NCI-H446 (cell line): ENCODE data around the gene UGT1A6.

Source experiments
- DNase-seq, 2 experiments: peaks; one replicate each; lab custom pipeline; 2025; lab: John Stamatoyannopoulos, UW

Gene UGT1A6

GRCh38 chr2:233768076-233768475, 75.4 kb downstream of the UGT1A6 start:
- DNase-seq: no peak

DNA sequence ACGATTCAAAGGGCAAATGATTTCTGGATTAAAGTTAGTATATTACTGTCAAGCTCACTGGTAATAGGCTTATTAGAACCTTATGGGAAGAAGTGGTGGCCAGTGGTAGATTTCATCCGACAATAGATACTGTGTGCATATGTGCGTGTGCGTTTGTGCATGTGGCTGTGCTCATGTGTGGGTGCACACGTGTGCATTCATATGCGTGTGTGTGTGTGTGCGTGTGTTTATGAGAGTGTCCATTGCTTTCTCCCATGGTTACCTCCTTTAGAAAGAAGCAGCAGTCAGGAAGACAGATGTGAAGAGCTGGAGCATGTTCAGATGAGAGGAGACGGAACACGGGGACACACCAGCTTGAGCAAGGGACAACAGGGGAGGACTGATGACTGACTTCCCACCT, 76.6 kb downstream of the UGT1A6 start:
- DNase-seq: no peak

DNA sequence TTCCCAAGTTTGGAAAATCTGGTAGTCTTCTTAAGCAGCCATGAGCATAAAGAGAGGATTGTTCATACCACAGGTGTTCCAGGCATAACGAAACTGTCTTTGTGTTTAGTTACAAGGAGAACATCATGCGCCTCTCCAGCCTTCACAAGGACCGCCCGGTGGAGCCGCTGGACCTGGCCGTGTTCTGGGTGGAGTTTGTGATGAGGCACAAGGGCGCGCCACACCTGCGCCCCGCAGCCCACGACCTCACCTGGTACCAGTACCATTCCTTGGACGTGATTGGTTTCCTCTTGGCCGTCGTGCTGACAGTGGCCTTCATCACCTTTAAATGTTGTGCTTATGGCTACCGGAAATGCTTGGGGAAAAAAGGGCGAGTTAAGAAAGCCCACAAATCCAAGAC, 79.5 kb downstream of the UGT1A6 start:
- DNase-seq: no peak

GRCh38 chr2:233772583-233772982, 79.9 kb downstream of the UGT1A6 start:
- no peak for DNase-seq

GRCh38 chr2:233773854-233774253, 81.2 kb downstream of the UGT1A6 start:
- no peak for DNase-seq

DNA sequence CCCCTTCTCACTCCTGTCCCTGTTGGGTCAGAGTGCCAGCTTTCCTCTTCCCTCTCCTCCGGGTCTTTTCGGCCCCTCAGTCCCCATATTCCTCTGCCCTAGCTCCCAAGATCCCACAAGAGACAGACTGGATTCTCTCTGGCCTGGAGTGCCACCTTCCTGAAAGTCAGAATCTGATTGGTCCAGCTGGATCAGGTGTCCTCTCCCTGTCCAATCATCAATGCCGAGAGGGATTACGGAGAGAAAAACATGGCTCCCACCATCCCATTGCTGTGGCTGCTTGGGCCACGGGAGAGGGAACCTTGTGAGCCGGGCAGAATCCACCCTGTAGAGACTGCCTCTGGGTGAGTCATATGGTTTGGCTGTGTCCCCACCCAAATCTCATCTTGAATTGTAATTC, 82.7 kb downstream of the UGT1A6 start:
- DNase-seq: no peak

DNA sequence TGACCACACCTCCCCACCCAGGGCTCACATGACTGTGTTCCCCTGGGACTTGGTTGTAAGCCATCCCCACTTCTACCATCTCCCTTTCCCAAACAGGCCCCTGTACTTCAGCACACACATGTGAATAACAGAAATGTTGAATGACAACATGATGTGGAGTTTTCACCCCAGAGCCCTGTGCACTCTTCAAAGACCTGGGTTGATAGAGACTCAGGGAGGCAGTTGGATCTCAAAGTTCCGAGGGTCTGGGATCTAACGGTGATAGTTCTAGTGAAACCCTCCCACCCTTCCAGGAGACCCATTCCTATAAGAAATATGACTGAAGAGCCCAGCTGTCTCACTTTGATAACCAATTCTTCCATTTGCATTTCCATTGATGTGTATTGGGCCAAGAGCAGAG, 85.3 kb downstream of the UGT1A6 start, which contains the start of gene MROH2A:
Gene MROH2A (plus strand): TSS at position 301 of the 400 bp plus-strand sequence. CDS start 1,029 bp downstream, outside the sequence.
- DNase-seq: no peak

GRCh38 chr2:233779722-233780121, 87.0 kb downstream of the UGT1A6 start:
- DNase-seq: no peak

DNA sequence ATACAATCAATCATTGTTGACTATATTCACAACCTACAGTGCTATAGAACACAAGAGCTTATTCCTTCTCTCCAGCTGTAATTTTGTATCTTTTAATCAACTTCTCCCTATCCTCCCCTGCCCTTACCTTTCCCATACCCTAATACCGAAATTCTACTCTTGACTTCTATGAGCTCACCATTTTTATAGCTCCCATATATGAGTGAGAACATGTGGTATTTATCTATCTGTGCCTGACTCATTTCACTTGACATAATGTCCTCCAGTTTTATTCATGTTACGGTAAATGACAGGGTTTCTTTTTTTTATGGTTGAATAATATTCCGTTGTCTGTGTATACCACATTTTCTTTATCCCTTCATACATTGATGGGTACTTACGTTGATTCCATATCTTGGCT, 88.1 kb downstream of the UGT1A6 start:
- DNase-seq: no peak

DNA sequence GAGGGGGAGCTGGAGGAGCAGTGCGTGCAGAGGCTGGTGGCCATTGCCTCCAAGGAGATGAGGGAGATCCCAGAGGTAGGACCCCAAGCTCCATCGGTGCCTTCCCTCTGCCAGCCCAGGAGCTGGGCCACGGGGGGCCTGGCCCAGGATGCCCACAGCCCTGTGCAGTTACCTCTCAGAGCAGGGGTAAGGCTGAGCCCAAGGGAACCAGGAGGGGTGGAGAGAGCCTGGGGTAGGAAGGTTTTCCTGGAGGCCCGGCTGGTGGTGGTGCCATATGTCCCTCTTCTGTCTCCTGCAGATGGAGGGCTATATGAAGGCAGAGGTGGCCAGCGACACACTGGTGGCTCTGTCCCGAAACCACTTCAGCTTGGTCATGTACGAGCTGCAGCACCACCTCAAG, 96.9 kb downstream of the UGT1A6 start:
- DNase-seq: no peak

DNA sequence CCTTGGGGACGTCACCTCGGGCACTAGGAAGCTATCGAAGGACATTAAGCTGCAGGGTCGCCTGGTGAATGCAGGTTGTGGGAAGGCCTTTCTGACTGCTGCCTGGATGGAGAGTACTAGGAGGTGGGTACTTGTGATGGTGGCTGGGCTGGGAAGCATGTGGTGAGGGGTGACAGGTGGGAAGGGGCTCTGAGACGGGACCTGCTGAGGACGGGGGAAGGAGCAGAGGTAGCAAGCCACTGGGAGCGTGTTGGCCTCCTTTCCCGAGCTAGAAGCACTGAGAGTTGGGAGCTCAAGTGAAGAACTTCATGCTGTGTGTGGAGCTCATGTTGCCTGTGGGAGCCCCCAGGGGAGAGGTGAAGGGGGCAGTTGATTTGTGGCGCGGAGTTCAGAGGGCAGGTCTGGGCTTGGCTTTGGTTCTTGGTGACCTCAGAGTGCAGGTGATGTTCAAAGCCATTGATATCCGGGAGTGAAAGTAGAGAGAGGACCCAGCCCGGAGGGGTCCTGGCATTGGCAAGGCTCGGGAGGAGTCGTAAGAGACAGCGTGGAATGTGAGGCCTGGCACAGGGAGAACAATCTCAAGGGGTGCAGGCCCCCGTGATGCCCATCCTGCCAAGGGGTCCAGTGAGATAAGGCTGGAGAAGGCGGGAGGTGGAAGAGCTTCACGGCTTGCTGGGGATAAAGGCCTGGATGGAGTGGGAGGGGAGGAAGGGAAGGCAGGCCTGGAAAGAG, 98.6 kb downstream of the UGT1A6 start:
- DNase-seq: no peak

DNA sequence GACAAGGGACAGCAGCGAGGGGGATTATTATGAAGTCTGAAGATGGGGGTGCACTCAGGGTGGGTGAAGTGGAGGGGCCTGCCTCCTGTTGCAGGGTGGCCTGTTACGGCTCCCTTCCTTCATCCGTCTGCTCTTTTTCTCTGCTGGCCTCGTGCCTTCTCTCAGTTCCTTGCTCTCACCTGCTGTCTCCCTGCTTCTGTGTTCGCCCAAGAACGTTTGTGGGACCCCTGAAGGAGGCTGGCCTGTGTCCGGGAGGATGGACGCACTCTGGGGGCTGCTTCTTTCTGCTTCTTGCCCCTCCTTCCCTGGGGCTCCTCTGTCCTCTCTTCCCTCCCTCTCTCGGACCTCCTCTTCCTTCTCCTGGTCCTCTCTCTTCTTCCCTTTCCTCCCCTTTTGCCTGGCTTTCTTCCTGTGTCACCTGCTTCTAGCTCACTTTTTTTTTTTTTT, 99.2 kb downstream of the UGT1A6 start:
- DNase-seq: no peak

GRCh38 chr2:233792720-233793119, 100.0 kb downstream of the UGT1A6 start:
- no peak for DNase-seq

- no peak for DNase-seq
Observed at GRCh38 chr2:233793465-233794127, 100.9 kb downstream of the UGT1A6 start.

GRCh38 chr2:233794128-233794658, 101.5 kb downstream of the UGT1A6 start:
- DNase-seq: no peak

- DNase-seq: no peak
Observed at GRCh38 chr2:233795735-233796171, 103.1 kb downstream of the UGT1A6 start.

DNA sequence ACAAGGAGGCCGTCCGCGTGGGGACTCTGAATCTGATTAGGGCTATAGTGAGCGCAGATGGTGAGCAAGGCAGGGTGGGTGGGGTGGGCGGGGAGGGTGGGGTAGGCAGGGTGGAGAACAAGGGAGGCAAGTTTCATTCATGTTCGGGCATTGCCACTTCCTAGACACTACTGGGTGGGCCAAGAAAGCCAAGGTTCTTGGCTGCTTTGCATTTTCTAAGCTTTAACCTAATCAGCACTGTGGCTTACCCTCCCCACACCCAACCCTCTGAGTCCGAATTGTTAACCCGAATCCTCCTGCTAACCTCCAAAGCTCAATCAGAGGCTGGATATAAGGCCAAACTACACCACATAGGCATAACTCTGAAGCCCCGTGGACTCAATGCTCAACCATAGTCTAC, 103.6 kb downstream of the UGT1A6 start:
- DNase-seq: no peak

DNA sequence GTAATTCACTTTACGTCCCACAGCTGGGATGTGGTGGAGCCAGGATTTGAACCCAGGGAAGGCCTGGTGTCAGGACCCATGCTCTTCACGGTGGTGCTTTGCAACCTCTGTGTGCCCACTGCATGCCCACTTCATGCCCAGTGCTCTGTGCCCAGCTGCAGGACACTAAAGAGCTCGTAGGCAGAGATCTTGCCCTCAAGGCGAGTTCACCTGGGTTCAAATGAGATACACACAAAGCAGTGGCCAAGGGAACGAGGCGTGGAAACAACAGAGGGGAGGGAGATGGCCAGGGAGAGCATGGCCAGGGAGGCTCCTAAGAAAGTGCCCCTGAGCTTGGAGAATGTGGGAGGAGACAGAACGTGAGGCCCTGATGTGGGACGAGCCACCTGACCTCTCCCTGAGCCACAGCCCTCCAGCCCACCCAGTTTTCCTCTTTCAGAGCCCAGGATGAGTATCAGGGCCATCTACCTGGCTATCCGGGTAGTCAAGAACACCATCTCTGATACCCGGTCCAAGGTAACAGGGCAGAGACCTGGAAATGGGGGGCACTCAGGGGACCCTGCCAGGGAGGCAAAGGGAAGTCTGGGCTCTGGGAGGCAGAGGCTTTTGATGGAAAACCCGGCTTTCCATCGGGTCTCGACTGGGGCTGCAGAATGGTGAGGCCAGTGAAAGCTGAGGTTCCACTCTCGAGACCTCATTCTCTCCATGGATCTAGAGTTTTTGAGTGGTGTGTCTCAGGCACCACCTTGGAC, 105.8 kb downstream of the UGT1A6 start:
- no peak for DNase-seq

DNA sequence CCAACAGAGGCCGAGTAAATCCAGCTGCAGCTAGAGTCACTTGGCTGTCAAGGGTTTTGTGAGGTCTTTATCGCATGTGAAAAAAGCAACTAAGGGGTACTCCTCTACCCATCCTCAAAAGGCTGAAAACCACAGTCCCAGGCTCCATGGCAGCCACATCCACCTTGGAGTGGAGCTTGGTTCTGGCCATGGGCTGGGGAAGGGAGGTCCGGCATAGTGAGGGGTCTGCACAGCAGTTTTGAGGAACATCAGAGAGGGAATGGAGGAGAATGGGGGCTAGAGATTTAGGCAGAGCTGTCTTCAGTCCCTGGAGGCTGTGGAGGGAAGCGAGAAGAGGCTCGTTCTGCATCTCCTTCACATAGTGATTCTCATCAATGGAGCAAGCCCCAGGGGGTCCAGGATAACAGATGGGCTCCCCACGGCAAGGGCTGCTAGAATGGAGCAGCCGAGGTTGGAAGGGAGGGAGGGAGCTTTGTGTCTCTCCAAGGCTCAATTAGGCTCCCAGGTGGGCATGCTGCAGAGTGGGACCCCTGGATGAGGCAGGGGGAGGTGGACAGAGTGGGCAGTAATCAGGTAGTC, 106.5 kb downstream of the UGT1A6 start:
- DNase-seq: no peak

- no peak for DNase-seq
Observed at GRCh38 chr2:233799716-233800115, 107.0 kb downstream of the UGT1A6 start.

DNA sequence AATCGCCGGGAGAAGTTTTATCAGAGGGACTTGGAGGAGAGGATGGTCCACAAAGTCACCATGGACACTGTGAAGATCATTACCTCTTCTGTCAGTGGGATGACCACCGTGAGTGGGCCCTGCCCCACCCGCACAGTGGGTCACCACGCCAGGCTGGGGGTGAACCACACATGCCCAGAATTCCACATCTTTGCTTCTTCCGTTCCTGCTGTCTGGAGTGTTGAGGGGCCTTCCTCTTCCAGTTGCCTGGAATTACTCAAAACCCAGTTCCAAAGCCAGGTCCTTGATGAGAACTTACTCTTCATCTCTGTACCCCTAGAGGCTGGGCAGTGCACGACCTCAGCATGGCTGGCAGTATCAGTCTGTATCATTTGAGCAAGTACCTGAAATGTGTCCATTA, 107.5 kb downstream of the UGT1A6 start:
- DNase-seq: no peak
